HG02571 (cell line): ENCODE results near the gene ZNF230.

ENCODE experiments used
- ATAC-seq: cut with Tn5 transposase; IDR thresholded peaks from one replicate; pipeline ENCODE4 v1.9.1; 2021; ENCODE audit warnings: mild to moderate bottlenecking, moderate library complexity; ENCODE audit not compliant: unreplicated experiment

The ZNF230 gene

GRCh38 chr19:44032001-44032610 lies 29.3 kb downstream of the ZNF230 start:
- no peak for ATAC-seq

- no peak for ATAC-seq
Observed at GRCh38 chr19:44042147-44042546, 39.4 kb downstream of the ZNF230 start.

- no peak for ATAC-seq
Observed at GRCh38 chr19:44050740-44051649, 48.2 kb downstream of the ZNF230 start.

DNA sequence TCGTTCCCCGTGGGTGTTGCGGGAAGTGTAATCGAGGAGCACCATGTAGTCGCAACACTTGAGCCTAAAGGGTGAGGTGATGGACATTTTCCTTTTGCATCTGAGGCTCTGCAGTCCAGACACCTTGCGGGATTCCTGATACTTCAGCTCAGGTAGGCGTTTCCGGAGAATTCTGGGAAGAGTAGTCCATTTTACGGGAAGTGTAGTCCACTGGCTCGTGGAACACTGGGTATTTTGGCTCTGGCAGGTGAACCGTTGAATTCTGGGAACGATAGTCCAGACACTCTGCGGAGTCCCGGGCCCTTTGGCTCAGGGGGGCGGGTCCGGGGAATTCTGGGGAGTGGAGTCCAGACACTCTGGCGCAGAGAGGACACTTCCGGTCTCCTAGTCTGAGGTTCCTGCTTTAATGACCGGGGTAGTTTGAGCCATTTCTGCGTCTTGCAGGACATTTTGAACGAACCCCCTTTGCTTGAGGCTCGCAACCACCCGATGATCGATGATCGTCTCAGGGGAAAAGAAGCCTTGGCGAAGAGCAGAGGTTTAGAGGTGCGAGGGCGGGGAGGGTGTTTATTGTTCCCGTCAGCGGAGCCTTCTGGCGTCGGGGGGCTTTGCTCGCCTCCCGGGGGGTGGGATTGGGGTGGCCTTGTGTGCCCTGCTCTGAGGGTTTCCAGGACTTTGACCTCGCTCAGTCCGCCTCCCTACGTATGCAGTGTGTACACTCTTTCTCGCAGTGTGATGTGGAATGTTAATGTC lies 49.1 kb downstream of the ZNF230 start, which contains the start of gene ZNF223:
Gene ZNF223 (plus strand): TSS at position 387 of the 753 bp plus-strand sequence. CDS start 3,141 bp downstream, outside the sequence.
- ATAC-seq: peak; percentile 65

DNA sequence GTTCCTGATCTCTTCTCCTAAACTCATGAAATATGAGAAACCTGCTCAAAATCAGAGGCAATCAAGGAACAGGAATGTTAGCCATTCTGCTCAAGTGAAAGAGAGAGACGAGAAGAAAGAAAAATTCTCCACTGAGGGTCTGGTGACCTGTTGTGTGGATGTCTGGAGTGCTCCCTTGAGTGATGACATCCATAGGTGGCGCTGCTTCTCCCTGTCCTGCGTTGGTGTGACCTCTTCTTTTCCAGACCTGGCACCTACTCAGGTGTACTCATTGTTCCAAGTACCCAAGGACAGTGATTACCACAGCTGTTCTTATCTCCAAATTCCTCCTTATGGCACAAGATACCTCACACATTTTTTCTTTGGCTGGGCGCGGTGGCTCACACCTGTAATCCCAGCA lies 53.1 kb downstream of the ZNF230 start:
- ATAC-seq: no peak

GRCh38 chr19:44059229-44059628 lies 56.5 kb downstream of the ZNF230 start:
- no peak for ATAC-seq

GRCh38 chr19:44061038-44061437 lies 58.3 kb downstream of the ZNF230 start:
- ATAC-seq: no peak
